ENCODE data around the gene IL12RB2.
"Not testable (repeated sequence)": the region's sequence is repeated elsewhere in the genome, so short reads cannot be mapped to it uniquely, and the experiment has no call there.

Gene IL12RB2

GRCh38 chr1:67405473-67406245, 98.0 kb downstream of the IL12RB2 start:
- Mint-ChIP-seq H3K27me3 (ENCODE audit: low read depth) (no peaks in the 10 kb centered on the region), H3K4me3 (no peak overlapping the region), H3K36me3 (ENCODE audit: low read depth) (peaks cover 22% of the 10 kb centered on the region), H3K9me3 (no peaks in the 10 kb centered on the region), H3K27ac (no peak overlapping the region), H3K4me1 (no peaks in the 10 kb centered on the region)
- TF ChIP-seq, protein P1, sequence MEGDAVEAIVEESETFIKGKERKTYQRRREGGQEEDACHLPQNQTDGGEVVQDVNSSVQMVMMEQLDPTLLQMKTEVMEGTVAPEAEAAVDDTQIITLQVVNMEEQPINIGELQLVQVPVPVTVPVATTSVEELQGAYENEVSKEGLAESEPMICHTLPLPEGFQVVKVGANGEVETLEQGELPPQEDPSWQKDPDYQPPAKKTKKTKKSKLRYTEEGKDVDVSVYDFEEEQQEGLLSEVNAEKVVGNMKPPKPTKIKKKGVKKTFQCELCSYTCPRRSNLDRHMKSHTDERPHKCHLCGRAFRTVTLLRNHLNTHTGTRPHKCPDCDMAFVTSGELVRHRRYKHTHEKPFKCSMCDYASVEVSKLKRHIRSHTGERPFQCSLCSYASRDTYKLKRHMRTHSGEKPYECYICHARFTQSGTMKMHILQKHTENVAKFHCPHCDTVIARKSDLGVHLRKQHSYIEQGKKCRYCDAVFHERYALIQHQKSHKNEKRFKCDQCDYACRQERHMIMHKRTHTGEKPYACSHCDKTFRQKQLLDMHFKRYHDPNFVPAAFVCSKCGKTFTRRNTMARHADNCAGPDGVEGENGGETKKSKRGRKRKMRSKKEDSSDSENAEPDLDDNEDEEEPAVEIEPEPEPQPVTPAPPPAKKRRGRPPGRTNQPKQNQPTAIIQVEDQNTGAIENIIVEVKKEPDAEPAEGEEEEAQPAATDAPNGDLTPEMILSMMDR (IDR thresholded peaks at IDR 0.05; ENCODE audit: unreplicated experiment in 3 of 3): no peak

DNA sequence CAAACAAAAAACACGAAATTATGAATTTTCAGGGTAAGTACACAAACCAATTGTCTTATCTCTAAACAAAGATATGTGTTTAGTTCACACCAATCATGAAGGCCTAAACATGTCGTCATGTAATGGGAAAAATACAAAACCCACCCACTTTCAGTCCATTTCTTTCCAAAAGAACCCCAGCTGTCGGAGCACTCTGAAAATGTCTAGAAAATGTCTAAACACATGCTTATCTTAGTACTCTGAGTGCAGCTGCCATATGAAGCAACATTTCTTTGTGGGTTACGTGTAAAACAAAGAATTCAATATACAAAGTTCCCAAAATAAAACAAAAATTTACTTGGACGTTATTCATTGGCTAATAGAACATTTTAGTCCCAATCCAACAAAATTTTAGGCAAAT, 99.8 kb downstream of the IL12RB2 start:
- Mint-ChIP-seq H3K27me3 (ENCODE audit: low read depth) (no peaks in the 10 kb centered on the region), H3K9me3 (no peaks in the 10 kb centered on the region), H3K27ac (no peak overlapping the region), H3K36me3 (ENCODE audit: low read depth) (peaks cover 38% of the 10 kb centered on the region), H3K4me1 (no peaks in the 10 kb centered on the region), H3K4me3 (no peak overlapping the region)
- TF ChIP-seq, protein P1 (IDR thresholded peaks at IDR 0.05; ENCODE audit: unreplicated experiment in 3 of 3): no peak

- H3K4me1 Mint-ChIP-seq: no peaks in the 10 kb centered on the region
- no peaks in the 10 kb centered on the region for H3K27me3 Mint-ChIP-seq (ENCODE audit: low read depth)
- no peak overlapping the region for H3K27ac Mint-ChIP-seq
- TF ChIP-seq, protein P1 (IDR thresholded peaks at IDR 0.05; ENCODE audit: unreplicated experiment in 3 of 3): no peak
- H3K36me3 Mint-ChIP-seq (ENCODE audit: low read depth): peaks cover 38% of the 10 kb centered on the region
- H3K9me3 Mint-ChIP-seq: no peaks in the 10 kb centered on the region
- no peak overlapping the region for H3K4me3 Mint-ChIP-seq
Measured at GRCh38 chr1:67408148-67408547, 100.5 kb downstream of the IL12RB2 start.

DNA sequence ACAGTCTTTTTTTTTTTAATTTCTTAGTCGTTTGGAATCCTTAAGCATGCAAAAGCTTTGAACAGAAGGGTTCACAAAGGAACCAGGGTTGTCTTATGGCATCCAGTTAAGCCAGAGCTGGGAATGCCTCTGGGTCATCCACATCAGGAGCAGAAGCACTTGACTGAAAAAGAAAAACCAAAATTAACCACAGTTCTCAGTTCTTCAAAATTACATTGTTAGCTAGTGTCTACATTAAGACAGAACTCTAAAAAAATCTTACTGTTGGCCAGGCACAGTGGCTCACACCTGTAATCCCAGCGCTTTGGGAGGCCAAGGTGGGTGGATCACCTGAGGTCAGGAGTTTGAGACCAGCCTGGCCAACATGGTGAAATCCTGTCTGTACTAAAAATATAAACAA, 105.4 kb downstream of the IL12RB2 start:
- not testable (repeated sequence) for H3K4me1 Mint-ChIP-seq; H3K4me3 Mint-ChIP-seq; H3K27me3 Mint-ChIP-seq (ENCODE audit: low read depth); H3K9me3 Mint-ChIP-seq; H3K27ac Mint-ChIP-seq
- peaks cover 71% of the 10 kb centered on the region for H3K36me3 Mint-ChIP-seq (ENCODE audit: low read depth)

GRCh38 chr1:67414574-67414973, 106.9 kb downstream of the IL12RB2 start:
- Mint-ChIP-seq H3K27ac (no peak overlapping the region), H3K27me3 (ENCODE audit: low read depth) (no peaks in the 10 kb centered on the region), H3K36me3 (ENCODE audit: low read depth) (peaks cover 80% of the 10 kb centered on the region), H3K9me3 (no peaks in the 10 kb centered on the region), H3K4me1 (no peaks in the 10 kb centered on the region), H3K4me3 (no peak overlapping the region)
- TF ChIP-seq, protein P1 (IDR thresholded peaks at IDR 0.05; ENCODE audit: unreplicated experiment in 3 of 3): no peak

- no peaks in the 10 kb centered on the region for H3K27me3 Mint-ChIP-seq (ENCODE audit: low read depth)
- H3K27ac Mint-ChIP-seq: no peak overlapping the region
- H3K4me3 Mint-ChIP-seq: no peak overlapping the region
- no peaks in the 10 kb centered on the region for H3K9me3 Mint-ChIP-seq
- TF ChIP-seq, protein P1 (IDR thresholded peaks at IDR 0.05; ENCODE audit: unreplicated experiment in 3 of 3): no peak
- H3K36me3 Mint-ChIP-seq (ENCODE audit: low read depth): peaks cover 80% of the 10 kb centered on the region
- no peaks in the 10 kb centered on the region for H3K4me1 Mint-ChIP-seq
Measured at GRCh38 chr1:67415041-67415440, 107.4 kb downstream of the IL12RB2 start.

DNA sequence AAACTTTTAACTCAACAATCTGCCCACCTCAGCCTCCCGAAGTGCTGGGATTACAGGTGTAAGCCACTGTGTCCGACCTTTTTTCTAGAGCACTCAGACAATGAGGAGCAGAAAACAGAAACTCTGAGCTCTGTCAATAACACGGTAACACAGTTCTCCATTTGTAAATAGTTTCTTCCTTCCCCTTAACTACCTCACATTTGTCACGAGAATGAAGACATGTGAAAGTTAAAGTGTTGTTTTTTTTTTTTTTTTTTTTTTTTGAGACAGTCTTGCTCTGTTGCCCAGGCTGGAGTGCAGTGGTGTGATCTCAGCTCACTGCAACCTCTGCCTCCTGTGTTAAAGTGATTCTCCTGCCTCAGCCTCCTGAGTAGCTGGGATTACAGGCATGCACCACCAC, 110.1 kb downstream of the IL12RB2 start:
- H3K27ac Mint-ChIP-seq; H3K27me3 Mint-ChIP-seq (ENCODE audit: low read depth); H3K9me3 Mint-ChIP-seq; H3K4me3 Mint-ChIP-seq: not testable (repeated sequence)
- Mint-ChIP-seq H3K4me1 (peaks cover 11% of the 10 kb centered on the region), H3K36me3 (ENCODE audit: low read depth) (peaks cover 83% of the 10 kb centered on the region)
